Cardiac septum (tissue), 1 donor: ENCODE measurements around the gene GLB1L3. TPM values are rescaled to one million over a fixed set of nuclear protein-coding genes. Genes with fewer than 3 reads are reported as not detected.
A peak's percentile ranks its signal among the peaks of the same experiment; 100 is the strongest.
"Not testable (repeated sequence)": the region's sequence is repeated elsewhere in the genome, so short reads cannot be mapped to it uniquely, and the experiment has no call there.

ENCODE experiments used
- DNase-seq: peaks from one replicate; pipeline ENCODE4 v3.0.0-alpha.2; 2020; ENCODE audit warnings: low spot score
- intact Hi-C: fragments of 100-400 bp; cut with DNase I; formaldehyde crosslinking; loops from one replicate; pipeline ENCODE4 v1.14.0; 2022
- total RNA-seq: library from RNA; stranded (reverse); fragmentation: NEBNext Ultra II Directional; extraction: Animal tissue kit (Norgen Biotek cat#: 25700); gene quantifications from one replicate; pipeline ENCODE4 v1.2.1, GENCODE V29; 2021
- donor health status: DM: no; HTN: no; CAD: no.

Gene GLB1L3
- total RNA-seq, 1 donor from 2014 or later, result not detected

DNA sequence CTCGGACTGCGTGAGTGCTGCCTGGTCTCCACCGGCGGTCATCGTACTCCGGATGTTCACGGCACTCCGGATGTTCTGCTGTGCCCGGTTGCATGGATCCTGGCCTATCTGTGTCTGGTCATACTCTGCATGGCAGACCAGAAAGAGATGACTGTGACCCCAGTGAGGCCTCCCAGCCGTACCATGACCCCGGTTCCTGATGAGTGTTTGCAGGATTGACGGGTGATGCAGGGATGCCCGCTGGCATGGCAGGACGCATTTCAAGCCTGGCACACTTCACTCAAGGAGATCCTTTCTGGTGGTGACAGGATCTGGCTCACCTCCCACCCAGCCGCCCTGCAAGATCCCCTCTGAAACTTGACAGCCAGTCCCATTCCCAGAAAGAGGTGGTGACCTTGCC, 61.9 kb downstream of the GLB1L3 start:
- intact Hi-C loops, result no loop called here
- no peak for DNase-seq

DNA sequence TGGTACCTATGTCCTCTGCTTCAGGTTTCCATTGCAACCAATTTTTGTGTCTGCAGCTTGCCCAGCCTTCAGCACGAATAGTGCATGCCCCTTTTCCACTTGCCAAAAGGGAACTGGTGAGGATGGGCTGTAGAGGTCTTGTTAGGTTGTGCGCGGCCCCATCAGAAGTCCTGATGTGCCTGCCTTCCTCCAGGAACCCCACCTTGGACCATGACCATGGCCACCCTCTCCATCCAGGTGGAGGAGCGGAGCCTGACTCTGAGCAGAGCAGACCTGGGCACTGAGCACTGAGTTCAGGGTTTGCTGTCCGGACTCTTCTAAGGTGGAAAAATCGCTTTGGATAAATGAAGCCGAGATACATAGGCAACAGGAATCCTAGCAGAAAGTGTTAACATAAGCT, 62.5 kb downstream of the GLB1L3 start:
- intact Hi-C loops, result no loop called here

DNA sequence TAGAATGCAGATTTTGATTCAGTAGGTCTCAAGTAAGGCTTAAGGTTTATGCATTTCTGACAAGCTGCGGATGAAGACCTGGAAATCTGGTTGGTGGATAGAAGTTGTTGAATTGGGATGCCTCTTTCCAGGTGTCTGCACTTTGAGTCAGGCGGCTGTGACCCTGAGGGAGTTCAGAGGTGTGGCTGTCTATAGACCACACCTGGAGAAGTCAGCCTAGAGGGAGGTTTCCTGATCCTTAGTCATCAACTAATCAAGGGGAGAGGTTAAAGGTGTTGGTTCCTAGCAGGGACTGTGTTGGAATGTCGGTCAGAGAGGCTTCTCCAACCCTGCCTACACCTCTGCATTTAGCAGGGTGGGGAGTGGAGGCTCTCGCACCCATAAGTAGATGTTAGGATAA, 63.6 kb downstream of the GLB1L3 start:
- intact Hi-C loops, result no loop called here

More for the DNA sequence above, 62.5 kb downstream of the GLB1L3 start:
- DNase-seq, result no peak

DNA sequence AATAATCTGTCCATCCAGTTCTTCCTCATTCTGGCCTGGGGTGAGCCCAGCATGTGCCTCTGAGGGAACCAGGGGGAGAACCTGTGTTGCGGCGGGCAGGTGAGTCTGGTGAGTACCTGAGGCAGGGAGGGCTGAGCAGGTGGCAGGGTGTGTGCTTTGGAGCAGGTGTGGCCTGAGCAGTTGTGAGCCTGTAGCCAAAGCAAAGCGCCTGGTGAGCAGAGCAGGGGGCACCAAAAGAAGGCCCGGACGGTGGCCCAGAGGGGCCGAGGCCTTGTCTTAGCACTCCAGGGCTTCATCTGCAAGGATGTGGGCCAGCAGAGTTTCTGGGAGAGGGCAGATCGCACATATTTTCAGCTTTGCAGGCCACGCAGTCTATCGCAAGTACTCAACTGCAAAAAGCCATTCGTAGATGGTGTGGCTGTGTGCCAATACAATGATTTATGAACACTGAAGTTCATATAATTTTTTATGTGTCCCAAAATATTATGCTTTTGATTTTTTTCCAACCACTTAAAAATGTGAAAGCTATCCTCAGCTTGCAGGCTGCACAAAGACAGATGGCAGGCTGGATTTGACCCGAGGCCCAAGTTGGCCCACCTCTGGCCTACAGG, 64.3 kb downstream of the GLB1L3 start:
- no peak for DNase-seq
- intact Hi-C loops, result no loop called here

More for the DNA sequence above, 63.6 kb downstream of the GLB1L3 start:
- DNase-seq, result no peak

DNA sequence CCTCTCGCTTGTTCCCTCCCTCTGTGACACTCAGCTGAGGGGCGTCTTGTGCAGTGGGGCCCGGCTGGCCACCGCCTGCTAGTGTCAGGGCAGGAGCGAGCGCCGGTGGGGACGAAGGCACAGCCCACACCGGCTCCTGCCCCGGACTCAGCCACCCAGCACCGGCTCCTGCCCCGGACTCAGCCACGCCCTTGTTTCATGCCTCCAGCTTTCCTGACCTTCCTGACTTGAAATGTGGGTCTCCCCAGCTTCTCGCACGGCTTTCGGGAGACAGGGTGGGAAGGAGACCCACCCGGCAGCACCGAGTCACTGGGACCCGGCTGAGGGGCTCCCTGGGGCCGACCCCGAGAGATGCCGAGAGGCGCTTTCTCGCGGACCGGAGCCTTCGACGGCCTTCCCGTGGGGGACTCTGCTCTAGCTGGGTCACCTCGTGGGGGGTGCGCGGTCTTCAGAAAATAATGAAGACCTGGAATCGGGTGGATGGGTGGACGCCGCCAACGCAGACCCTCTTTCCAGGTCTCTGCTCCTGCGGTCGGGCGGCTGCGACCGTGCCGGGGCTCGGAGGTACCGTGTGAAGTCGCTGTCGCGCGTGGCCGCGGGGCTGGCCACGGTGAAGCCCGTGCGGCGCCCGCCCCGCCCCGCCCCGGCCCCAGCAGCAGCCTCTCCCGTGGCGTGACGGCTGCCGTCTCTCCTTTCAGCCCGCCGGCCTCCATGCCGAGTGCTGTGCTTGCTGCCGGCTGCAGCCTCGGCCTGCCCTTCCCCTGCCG, 65.8 kb downstream of the GLB1L3 start:
- intact Hi-C loops, result no loop called here
- no peak for DNase-seq

DNA sequence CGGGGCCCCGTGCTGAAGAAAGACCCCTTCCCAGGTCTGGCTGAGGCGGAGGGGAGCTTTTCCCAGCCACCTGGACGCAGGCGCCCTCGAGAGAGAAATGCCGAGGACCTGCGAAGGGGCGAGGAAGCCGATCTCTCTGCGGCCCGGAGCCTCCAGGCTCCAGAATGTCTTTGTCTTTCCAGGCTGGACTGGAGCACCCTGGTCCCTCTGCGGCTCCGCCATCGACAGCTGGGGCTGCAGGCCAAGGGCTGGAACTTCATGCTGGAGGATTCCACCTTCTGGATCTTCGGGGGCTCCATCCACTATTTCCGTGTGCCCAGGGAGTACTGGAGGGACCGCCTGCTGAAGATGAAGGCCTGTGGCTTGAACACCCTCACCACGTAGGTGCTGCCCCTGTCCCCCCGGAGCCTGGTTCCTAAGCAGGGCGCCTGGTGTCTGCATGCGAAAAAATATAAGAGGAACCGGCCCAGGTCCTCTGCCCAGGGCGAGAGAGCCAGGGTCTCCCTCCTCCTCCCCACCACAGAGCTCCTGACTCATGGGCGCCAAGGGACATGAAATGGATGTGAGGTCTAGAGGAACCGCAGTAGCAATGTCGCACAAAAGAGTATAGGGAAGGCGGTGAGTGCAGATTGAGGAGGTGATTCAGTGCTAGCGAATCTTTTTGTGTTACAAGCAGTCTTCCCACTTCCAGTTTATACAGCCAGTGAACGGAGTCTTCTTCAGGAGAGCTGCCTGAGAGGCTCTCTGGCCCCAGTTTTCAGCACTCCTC, 66.6 kb downstream of the GLB1L3 start:
- no peak for DNase-seq
- intact Hi-C loops, result no loop called here

DNA sequence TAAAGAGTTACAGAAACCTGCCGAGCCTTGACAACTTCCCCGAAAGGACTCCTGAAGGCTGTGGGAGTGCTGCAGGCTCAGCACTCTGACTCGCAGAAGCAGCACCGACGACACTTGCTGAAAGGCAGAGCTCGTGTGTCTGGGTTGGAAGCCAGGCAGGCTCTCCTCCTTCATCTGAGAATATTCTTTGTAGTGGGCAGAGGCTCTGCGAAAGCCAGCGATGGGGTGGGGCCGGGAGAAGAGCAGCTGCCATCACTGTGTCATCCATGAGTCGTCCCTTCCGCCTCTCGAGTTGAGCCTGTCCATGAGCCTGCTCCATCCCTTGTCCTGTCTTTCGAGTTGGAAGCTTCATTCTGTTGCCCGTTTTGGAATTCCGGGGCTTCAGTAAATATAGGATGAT, 67.5 kb downstream of the GLB1L3 start:
- intact Hi-C loops, result no loop called here

DNA sequence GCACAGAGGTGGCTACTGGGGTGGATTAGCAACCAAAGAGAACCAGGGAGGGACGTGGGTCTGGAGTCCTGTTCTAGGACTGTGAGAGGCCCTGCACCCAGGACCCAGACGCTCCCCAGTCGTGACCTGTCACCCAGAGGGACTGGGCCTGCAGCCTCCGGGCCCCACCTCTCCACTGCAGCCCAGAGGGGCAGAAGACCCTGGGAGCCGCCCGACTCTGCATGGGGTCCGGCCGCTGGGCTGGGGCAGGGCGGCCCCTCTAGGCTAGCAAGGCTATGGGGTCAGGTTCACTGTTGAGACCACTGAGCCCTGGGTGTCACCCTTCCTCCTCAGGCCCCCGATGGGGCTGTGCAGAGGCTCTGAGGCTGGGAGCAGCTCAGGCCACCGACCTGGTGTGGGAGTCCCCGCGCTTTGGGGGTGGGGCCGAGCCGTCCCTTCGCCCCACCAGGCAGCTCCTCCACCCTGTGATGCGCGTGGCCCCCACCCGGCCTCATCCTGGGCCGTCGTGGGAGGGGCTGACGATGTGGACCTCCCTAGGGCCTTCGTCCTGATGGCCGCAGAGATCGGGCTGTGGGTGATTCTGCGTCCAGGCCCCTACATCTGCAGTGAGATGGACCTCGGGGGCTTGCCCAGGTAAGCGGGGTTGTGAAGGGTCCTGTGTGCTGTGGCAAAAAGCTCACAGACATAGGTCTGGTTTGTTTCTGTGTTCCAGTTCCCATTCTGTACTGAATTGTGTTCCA, 68.5 kb downstream of the GLB1L3 start:
- intact Hi-C loops, DNase-seq: not testable (repeated sequence)

More for the DNA sequence above, 67.5 kb downstream of the GLB1L3 start:
- DNase-seq, result no peak

DNA sequence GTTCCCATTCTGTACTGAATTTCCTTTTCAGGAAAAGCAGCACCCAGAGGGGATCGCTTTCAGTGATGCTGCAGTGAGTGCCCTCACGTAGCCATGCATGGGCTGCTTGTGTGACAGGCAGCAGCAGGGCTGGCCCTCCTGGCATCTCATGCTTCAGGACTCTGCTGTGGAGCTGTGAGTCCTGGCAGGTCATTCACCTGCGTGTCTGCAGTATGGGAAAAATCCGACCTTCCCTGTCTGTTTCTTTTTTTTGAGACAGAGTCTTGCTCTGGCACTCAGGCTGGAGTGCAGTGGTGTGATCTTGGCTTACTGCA, 69.0 kb downstream of the GLB1L3 start:
- intact Hi-C loops, result no loop called here
- DNase-seq, result no peak

DNA sequence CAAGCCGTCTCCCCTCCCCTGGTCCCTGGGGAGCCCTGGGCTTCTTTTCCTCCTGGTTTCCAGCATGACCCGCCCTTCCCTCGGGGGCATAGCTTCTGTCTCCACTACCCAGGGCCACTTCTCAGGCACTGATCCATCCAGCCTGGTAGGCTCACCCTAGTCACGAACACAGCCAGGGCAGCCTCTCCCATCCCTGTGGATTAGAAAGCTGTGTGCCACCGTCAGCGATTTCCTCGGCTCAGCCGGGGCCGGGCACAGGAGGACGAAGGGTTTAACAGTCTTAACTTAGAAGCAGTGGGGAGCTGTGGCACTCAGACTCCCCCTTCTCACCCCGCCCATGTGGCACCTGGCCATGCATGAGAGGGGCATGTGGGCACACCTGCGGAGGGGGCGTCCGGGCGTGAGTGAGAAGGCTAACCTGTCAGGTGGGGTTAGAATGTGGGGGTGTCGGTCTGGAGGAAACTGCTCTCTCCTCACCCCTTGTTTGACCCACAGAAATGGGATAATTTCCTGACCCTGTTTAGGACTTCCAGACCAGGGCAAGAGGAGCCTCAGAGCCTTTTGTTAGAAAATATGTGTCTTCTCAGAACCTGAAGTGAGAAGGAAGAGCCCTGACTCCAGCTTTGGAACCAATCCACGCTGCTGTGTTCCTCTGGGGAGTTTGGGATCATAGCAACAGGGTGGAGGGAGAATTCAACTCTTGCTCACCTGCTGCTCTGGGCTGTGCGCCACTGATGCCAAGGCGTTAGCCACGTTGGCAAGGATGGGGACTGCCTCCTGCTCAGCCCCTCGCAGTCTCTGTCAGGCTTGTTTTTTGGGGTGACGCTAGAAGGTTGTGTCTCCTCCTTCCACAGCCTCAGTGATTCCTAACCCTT, 70.2 kb downstream of the GLB1L3 start:
- no peak for DNase-seq

DNA sequence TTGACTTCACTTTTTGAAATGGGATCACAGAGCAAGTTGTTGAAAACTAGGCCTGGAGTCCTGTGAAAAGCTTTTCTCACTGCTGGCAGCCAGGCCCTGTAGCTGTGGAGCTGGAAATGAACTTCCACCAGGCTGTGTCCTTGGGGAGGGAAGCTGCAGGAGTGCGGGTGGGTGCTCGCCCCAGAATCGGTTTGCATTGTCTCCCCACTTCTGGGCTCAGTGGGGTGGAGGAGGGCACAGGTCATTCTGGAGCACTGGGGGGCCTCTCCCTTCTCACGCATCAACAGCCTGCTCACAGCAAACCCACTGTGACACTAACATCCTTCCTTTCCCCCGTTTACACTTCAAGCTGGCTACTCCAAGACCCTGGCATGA, 70.8 kb downstream of the GLB1L3 start:
- intact Hi-C loops, result no loop called here
- DNase-seq, result no peak

More for the DNA sequence above, 70.2 kb downstream of the GLB1L3 start:
- intact Hi-C loops, result no loop called here

DNA sequence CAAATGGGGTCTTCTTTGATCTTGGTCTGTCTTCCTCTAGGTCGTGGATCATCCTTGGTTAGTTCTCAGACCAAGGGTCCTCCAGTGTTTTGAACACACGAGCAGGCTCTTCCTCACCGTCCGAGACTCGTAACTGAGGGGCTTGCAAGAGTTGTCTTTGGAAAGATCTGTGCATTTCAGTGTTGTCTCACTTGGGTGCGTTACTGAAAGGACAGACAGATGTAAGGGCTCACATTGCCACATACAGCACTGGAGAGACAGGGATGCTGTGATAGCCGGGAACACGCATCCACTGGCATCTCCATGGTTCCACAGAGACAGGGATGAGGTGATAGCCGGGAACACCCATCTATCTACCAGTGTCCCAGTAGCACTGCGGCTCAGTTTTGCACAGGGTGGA, 71.3 kb downstream of the GLB1L3 start:
- intact Hi-C loops, result no loop called here
- DNase-seq, result peak; percentile 41

DNA sequence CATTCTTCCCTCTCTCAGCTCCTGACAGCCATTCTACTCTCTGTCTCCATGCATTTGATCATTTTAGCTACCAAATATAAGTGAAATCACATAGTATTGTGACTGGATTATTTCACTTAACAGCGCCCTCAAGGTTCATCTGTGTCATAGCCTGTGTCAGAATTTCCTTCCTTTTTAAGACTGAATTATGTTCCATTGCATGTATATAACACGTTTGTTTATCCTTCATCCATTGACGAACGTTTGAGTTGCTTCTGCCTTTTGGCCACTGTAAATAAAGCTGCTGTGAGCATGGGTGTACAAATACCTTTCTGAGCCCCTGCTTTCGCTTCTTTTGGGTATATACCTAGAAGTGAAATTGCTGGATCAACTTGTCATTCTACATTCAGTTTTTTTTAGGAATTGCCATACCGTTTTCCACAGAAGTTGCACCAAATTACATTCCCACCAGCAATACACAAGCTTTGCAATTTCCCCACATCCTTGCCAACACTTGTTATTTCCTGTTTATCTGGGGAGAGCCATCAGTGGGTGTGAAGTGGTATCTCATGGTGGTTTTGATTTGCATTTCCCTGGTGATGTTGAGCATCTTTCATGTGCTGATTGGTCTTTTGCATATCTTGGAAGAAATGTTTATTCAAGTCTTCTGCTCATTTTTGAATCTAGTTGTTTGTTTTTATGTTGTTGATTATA, 73.1 kb downstream of the GLB1L3 start:
- no peak for DNase-seq
- intact Hi-C loops, result no loop called here

DNA sequence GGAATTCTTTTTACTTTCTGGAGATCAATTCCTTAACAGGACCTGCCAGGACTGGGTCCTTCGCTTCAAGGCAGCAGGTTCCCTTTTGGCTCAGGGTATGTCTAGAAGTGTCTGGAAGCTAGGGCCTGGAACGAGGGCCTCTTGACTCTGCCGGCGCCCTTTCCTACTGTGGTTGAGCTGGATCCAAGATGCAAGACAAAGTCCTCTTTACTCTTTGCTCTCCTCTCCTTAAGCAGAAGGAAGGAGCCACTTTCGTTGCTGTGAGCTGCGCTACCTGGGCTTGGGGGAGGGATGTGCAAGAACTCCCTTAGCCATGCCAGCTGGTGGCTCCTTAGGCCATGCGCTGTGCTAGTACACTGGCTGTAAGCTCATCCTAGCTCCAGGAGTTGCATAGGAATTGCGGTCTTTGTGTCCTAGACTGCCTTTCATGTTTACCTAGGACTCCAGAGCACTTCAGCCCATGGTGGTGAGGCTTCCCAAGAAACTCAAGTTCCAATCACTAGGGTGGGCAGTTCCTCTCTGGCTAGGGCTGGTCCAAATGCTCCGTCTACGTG, 73.7 kb downstream of the GLB1L3 start:
- intact Hi-C loops, result no loop called here
- DNase-seq, result peak; percentile 47

DNA sequence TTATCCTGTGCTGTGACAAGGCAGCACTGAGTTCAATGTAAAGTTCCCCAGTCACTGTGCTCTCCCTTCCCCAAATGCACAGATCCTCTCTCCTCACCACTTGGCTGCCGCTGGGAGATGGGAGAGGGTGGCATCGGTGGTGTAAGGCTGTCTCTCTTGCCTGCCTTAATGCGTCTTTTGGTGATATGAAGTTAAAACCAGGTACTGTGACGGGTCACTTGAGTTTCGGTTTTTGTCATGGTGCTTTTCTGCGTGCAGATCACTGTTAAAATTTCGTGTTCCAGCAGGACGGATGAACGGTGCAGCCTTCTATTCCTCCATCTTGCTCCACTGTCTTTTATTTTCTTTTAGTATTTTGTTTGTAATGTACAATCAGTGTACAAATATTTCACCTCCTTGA, 74.2 kb downstream of the GLB1L3 start:
- intact Hi-C loops, result no loop called here

DNA sequence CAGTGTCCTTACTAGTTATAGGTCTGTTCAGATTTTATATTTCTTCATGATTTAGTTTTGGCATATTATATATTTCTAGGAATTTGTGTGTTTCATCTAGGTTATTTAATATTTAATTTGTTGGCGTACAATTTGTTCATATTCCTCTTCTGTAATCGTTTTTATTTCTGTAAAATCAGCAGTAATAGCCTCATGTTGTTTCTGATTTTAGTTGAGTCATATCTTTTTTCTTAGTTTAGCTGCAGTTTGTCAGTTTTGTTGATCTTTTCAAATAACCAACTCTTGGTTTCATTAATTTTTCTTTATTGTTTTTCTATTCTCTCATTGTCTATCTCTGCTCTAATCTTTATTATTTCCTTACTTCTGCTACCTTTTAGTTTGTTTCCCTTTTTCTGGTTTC, 75.9 kb downstream of the GLB1L3 start:
- no peak for DNase-seq
- intact Hi-C loops, result no loop called here

More for the DNA sequence above, 74.2 kb downstream of the GLB1L3 start:
- DNase-seq, result peak; percentile 47

DNA sequence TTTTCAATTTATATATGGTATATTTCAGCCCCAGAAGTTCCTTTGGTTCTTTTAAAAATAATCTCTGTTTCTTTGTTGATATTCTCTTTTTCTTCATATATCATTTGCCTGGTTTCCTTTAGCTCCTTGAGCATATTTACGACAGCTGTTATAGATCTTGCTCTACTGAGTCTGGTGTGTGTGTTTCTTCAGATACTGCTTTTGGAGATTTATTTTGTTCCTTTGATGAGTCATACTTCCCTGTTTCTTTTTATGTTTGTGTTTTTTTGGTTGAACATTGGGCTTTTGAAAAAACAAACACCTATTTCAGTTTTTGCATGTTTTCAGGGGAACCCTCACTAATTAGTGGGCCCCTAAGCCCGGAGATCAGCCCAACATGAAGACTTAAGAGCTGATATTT, 79.0 kb downstream of the GLB1L3 start:
- intact Hi-C loops, result no loop called here
- DNase-seq, result no peak

DNA sequence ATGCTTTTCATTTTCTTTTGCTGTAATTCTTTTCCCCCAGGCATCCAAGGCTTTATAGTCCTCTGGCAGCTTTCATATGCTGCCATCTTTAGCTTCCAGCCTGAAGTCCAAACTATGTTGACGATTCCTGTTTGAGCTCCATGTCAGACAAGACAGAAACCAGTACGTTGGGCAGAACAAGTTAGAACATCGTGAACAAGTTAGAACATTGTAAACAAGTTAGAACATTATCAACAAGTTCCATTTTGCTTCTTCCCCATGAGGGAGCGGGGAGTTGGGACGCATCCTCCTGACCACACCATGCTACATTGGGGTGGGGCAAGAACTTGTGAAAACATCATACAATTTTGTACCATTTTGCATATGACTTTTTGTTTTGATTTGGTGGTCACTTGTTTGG, 79.5 kb downstream of the GLB1L3 start:
- intact Hi-C loops, result no loop called here
- DNase-seq, result peak; percentile 4
